K562 (cell line): Measurements from ENCODE around the gene GRK4. TPM values are rescaled to one million over a fixed set of nuclear protein-coding genes. Genes with fewer than 3 reads are reported as not detected.

Experiments
- ATF1 ChIP-seq, 2 experiments: fragments of 450-650 bp in 1 of 2; IDR thresholded peaks; 2 replicates each; pipeline ENCODE4 v1.6.1; 2016; ENCODE audit warnings: missing compliant biosample characterization in 1 of 2, missing genetic modification characterization in 1 of 2
- ATF7 ChIP-seq: fragments of 450-650 bp; IDR thresholded peaks from 2 replicates; pipeline ENCODE4 v1.7.1; 2014; ENCODE audit warnings: mild to moderate bottlenecking, moderate library complexity
- DEAF1 ChIP-seq: fragments of 450-650 bp; formaldehyde crosslinking; IDR thresholded peaks from 2 replicates; pipeline ENCODE4 v1.4.0; 2020; ENCODE audit warnings: mild to moderate bottlenecking, moderate library complexity
- DMBX1 ChIP-seq: fragments of 250-450 bp; sonication (Bioruptor Pico); IDR thresholded peaks from 2 replicates; pipeline ENCODE4 v1.8.0; 2022; ENCODE audit warnings: inconsistent platforms, mild to moderate bottlenecking, moderate library complexity, borderline replicate concordance
- FOXJ2 ChIP-seq: fragments of 200-800 bp; sonication (Bioruptor generic); IDR thresholded peaks from 2 replicates; pipeline ENCODE4 v1.6.1; 2016; ENCODE audit warnings: missing genetic modification characterization, missing compliant biosample characterization
- FOXJ3 ChIP-seq: sonication (generic); formaldehyde crosslinking; IDR thresholded peaks from 2 replicates; pipeline ENCODE4 v1.4.0; 2020; ENCODE audit warnings: mild to moderate bottlenecking, missing genetic modification reagents
- GTF2B ChIP-seq: IDR thresholded peaks from 2 replicates; pipeline ENCODE4 v1.6.1; 2011; ENCODE audit not compliant: insufficient read length; ENCODE audit errors: extremely low read depth
- HNRNPL ChIP-seq: fragments of 200-400 bp; formaldehyde crosslinking; IDR thresholded peaks from 2 replicates; pipeline ENCODE4 v1.6.1; 2017; ENCODE audit warnings: low read depth, mild to moderate bottlenecking, low read length
- IFI16 ChIP-seq: fragments of 250-450 bp; sonication (Bioruptor Pico); IDR thresholded peaks from 2 replicates; pipeline ENCODE4 v2.1.2; 2022; ENCODE audit warnings: mild to moderate bottlenecking, inconsistent platforms
- KDM1A ChIP-seq, 2 experiments: fragments of 450-650 bp; IDR thresholded peaks; 2 replicates each; pipeline ENCODE4 v1.6.1; 2016; ENCODE audit warnings: mild to moderate bottlenecking in 2 of 2
- KDM4B ChIP-seq, 2 experiments: fragments of 450-650 bp in 1 of 2; sonication (generic) in 1 of 2; IDR thresholded peaks; 2 replicates each; pipeline ENCODE4 v1.6.1; 2016 to 2017; ENCODE audit warnings: borderline replicate concordance in 2 of 2, antibody characterized with exemption in 1 of 2, low read depth in 1 of 2, mild to moderate bottlenecking in 1 of 2
- NR2C2 ChIP-seq, 2 experiments: fragments of 200-800 bp in 1 of 2; sonication (Bioruptor generic) in 1 of 2; sonication (generic) in 1 of 2; formaldehyde crosslinking in 1 of 2; IDR thresholded peaks; 2 replicates each; pipeline versions ENCODE4 v1.6.1 to v1.8.0; 2016 to 2022; ENCODE audit warnings: mild to moderate bottlenecking in 1 of 2, missing compliant biosample characterization in 1 of 2, missing genetic modification characterization in 1 of 2, missing genetic modification reagents in 1 of 2
- POLR2B ChIP-seq: fragments of 450-650 bp; IDR thresholded peaks from 2 replicates; pipeline ENCODE4 v1.6.1; 2018; ENCODE audit warnings: low read depth; ENCODE audit not compliant: partially characterized antibody
- PREB ChIP-seq: sonication (generic); formaldehyde crosslinking; IDR thresholded peaks from 2 replicates; pipeline ENCODE4 v1.8.1; 2023; ENCODE audit warnings: mild to moderate bottlenecking, missing genetic modification reagents
- PRMT5 ChIP-seq: sonication (generic); formaldehyde crosslinking; IDR thresholded peaks from 2 replicates; pipeline ENCODE4 v1.5.0; 2020; ENCODE audit warnings: missing genetic modification reagents
- PTRF ChIP-seq: fragments of 450-650 bp; IDR thresholded peaks from 2 replicates; pipeline ENCODE4 v1.6.1; 2016; ENCODE audit warnings: mild to moderate bottlenecking, missing genetic modification characterization, missing compliant biosample characterization
- RBFOX2 ChIP-seq: fragments of 200-400 bp; formaldehyde crosslinking; IDR thresholded peaks from 2 replicates; pipeline ENCODE4 v1.6.1; 2017; ENCODE audit warnings: low read depth, mild to moderate bottlenecking, low read length, moderate library complexity
- SMAD1 ChIP-seq: fragments of 150-350 bp; IDR thresholded peaks from 2 replicates; pipeline ENCODE4 v1.6.1; 2014; ENCODE audit warnings: low read length, low read depth; ENCODE audit not compliant: partially characterized antibody
- TARDBP ChIP-seq: fragments of 450-650 bp; IDR thresholded peaks from 2 replicates; pipeline ENCODE4 v1.6.1; 2016
- TFAM ChIP-seq: fragments of 250-450 bp; sonication (Bioruptor Pico); conservative IDR thresholded peaks from 2 replicates; pipeline ENCODE4 v1.5.0; 2021; ENCODE audit warnings: mild to moderate bottlenecking, moderate library complexity
- XRCC4 ChIP-seq: IDR thresholded peaks from one replicate; pipeline ENCODE4 v1.6.1; 2011; ENCODE audit not compliant: insufficient read depth, insufficient read length; ENCODE audit errors: extremely low read depth
- ZNF12 ChIP-seq: sonication (generic); formaldehyde crosslinking; IDR thresholded peaks from 2 replicates; pipeline ENCODE4 v1.4.0; 2020; ENCODE audit warnings: mild to moderate bottlenecking, missing genetic modification reagents
- ZNF217 ChIP-seq: sonication (generic); formaldehyde crosslinking; IDR thresholded peaks from 2 replicates; pipeline ENCODE4 v1.8.0; 2022; ENCODE audit warnings: mild to moderate bottlenecking, missing genetic modification reagents
- ZNF583 ChIP-seq: fragments of 250-450 bp; sonication (Bioruptor Pico); IDR thresholded peaks from 2 replicates; pipeline ENCODE4 v1.4.0; 2020
- ZNF586 ChIP-seq: fragments of 450-650 bp; formaldehyde crosslinking; conservative IDR thresholded peaks from 2 replicates; pipeline ENCODE4 v1.4.0; 2020; ENCODE audit warnings: mild to moderate bottlenecking, moderate library complexity
- ZNF717 ChIP-seq: fragments of 250-450 bp; sonication (Bioruptor Pico); IDR thresholded peaks from 2 replicates; pipeline ENCODE4 v1.5.0; 2021
- polyA plus RNA-seq, 8 experiments: library from polyadenylated mRNA; depleted of rRNA in 4 of 8; stranded (reverse) in 5 of 8; unstranded in 3 of 8; fragments of >200 nt; fragmentation: Nextera tagmentation in 2 of 8; fragmentation: Illumina TruSeq in 1 of 8; extraction: Ambion mirVana in 2 of 8; extraction: Trizol in 1 of 8; gene quantifications; 2 replicates each; pipeline versions ENCODE4 v1.2.1 to v1.2.3, GENCODE V29; 2011 to 2014; ENCODE audit warnings: inconsistent platforms in 1 of 8, missing spikeins in 1 of 8
- total RNA-seq, 7 experiments: library from RNA; depleted of rRNA in 6 of 7; stranded (reverse); fragments of >200 nt in 6 of 7; fragmentation: Illumina TruSeq in 2 of 7; extraction: Trizol in 2 of 7; gene quantifications; 2 replicates each; pipeline versions ENCODE4 v1.2.1 to v1.2.3, GENCODE V29; 2011 to 2021; ENCODE audit warnings: low replicate concordance in 1 of 7

GRK4 gene
- total and polyA plus RNA-seq, 9 of the 15 experiments (the other 6 are each of a cell fraction or from before 2014, with no cell fraction given), result 1.1 to 4.8 (median 2.6) TPM

GRCh38 chr4:2934813-2935761 is 28.3 kb upstream of the GRK4 start (continued):
- TF ChIP-seq KDM4B (IDR thresholded peaks at IDR 0.05; ENCODE audit: borderline replicate concordance in 2 of 2, low read depth in 1 of 2) (0 out of 4 replicates have a peak, but pooled peaks of 1 of the 2 experiments have one; percentile 22), DMBX1 (CRISPR knock-in tag) (no peak), TARDBP (peak; percentile 30; the same call in 1 of the 2 replicates), NR2C2 (CRISPR knock-in tag; IDR thresholded peaks at IDR 0.05) (no peak), NR2C2 (tag; IDR thresholded peaks at IDR 0.05) (peak; percentile 67), GTF2B (no peak), FOXJ3 (CRISPR knock-in tag) (no peak), KDM1A (IDR thresholded peaks at IDR 0.05) (0 out of 4 replicates have a peak, but pooled peaks of 1 of the 2 experiments have one; percentile 0), ATF1 (CRISPR knock-in tag; IDR thresholded peaks at IDR 0.05) (no peak), ATF1 (tag; IDR thresholded peaks at IDR 0.05) (peak; percentile 91), DEAF1 (CRISPR knock-in tag) (no peak), XRCC4 (no peak), POLR2B (peak; percentile 87), IFI16 (CRISPR knock-in tag) (no peak), FOXJ2 (tag) (no peak), PRMT5 (CRISPR knock-in tag) (no peak), SMAD1 (peak; percentile 40), ZNF583 (CRISPR knock-in tag) (no peak), ZNF717 (CRISPR knock-in tag) (no peak), PTRF (tag) (no peak), ATF7 (peak; percentile 79), PREB (no peak), ZNF217 (CRISPR knock-in tag) (no peak), HNRNPL (peak; percentile 55; the same call in 1 of the 2 replicates), TFAM (CRISPR knock-in tag) (no peak), ZNF586 (CRISPR knock-in tag) (no peak), ZNF12 (CRISPR knock-in tag) (0 out of 2 replicates have a peak, but pooled peaks have one; percentile 42), RBFOX2 (peak; percentile 88)
